ENCODE data around the gene MEGF11.

Gene MEGF11

DNA sequence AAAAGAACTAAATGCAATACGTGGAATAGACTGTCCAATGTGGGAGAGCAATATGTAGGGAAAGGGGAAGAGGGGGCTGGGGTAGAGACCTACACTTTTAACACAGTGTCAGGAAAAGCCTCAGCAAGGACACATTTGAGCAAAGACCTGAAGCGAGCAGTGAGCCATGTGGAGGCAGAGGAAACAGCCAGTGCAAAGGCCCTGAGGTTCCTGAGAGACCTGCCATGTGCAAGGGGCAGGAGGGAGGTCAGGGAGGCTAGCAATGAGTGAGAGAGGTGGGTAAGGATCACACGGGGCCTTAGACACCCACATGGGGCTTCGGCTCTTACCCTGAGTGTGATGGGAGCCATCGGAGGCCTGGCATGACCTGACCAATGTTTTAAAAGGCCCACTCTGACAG lies 203.3 kb downstream of the MEGF11 start:
- TF ChIP-seq BACH2 (CRISPR knock-in tag; IDR thresholded peaks at IDR 0.05; ENCODE audit: borderline replicate concordance) (no peak), GLIS3 (CRISPR knock-in tag; IDR thresholded peaks at IDR 0.05) (no peak), ARNTL (CRISPR knock-in tag; IDR thresholded peaks at IDR 0.05; ENCODE audit: borderline replicate concordance, low read depth) (no peak)
- no peak for ATAC-seq

DNA sequence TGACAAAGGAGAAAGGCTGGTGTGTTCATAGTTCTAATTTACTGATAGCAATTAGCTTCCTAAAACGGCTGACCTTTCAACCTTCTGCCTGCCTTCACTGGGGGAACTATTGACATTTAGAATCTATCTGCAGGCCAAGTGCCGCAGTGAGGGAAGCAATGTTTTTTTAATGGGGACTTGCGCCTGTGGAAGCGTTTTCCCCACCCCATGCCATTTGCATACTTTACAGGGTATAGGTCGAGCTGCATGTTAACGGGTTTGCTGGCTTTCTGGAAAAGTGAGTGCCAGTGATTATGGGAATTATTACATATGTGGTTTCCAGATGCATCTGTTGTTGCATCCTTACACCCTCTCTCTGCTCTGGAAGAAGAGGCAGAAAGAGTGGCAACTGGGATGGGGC lies 204.2 kb downstream of the MEGF11 start:
- no peak for ATAC-seq
- no peak for TF ChIP-seq ZNF565 (CRISPR knock-in tag; conservative IDR thresholded peaks at IDR 0.05; ENCODE audit: low read depth)
- no peak for TF ChIP-seq SNAI2 (CRISPR knock-in tag; IDR thresholded peaks at IDR 0.05)
- no peak for TF ChIP-seq ZFP3 (CRISPR knock-in tag; IDR thresholded peaks at IDR 0.05)
- no peak for TF ChIP-seq ZC3H10 (CRISPR knock-in tag; IDR thresholded peaks at IDR 0.05)
- TF ChIP-seq ZFP30 (CRISPR knock-in tag; IDR thresholded peaks at IDR 0.05), result no peak
- TF ChIP-seq ESRRG (CRISPR knock-in tag; IDR thresholded peaks at IDR 0.05), result no peak
- TF ChIP-seq ZNF8 (CRISPR knock-in tag; IDR thresholded peaks at IDR 0.05), result no peak
- TF ChIP-seq, protein P1, sequence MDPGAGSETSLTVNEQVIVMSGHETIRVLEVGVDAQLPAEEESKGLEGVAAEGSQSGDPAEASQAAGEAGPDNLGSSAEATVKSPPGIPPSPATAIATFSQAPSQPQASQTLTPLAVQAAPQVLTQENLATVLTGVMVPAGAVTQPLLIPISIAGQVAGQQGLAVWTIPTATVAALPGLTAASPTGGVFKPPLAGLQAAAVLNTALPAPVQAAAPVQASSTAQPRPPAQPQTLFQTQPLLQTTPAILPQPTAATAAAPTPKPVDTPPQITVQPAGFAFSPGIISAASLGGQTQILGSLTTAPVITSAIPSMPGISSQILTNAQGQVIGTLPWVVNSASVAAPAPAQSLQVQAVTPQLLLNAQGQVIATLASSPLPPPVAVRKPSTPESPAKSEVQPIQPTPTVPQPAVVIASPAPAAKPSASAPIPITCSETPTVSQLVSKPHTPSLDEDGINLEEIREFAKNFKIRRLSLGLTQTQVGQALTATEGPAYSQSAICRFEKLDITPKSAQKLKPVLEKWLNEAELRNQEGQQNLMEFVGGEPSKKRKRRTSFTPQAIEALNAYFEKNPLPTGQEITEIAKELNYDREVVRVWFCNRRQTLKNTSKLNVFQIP (CRISPR knock-in tag; IDR thresholded peaks at IDR 0.05; ENCODE audit: borderline replicate concordance, low read depth), result no peak
- TF ChIP-seq GLIS3 (CRISPR knock-in tag; IDR thresholded peaks at IDR 0.05), result no peak
- TF ChIP-seq, protein P2, sequence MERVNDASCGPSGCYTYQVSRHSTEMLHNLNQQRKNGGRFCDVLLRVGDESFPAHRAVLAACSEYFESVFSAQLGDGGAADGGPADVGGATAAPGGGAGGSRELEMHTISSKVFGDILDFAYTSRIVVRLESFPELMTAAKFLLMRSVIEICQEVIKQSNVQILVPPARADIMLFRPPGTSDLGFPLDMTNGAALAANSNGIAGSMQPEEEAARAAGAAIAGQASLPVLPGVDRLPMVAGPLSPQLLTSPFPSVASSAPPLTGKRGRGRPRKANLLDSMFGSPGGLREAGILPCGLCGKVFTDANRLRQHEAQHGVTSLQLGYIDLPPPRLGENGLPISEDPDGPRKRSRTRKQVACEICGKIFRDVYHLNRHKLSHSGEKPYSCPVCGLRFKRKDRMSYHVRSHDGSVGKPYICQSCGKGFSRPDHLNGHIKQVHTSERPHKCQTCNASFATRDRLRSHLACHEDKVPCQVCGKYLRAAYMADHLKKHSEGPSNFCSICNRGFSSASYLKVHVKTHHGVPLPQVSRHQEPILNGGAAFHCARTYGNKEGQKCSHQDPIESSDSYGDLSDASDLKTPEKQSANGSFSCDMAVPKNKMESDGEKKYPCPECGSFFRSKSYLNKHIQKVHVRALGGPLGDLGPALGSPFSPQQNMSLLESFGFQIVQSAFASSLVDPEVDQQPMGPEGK (CRISPR knock-in tag; IDR thresholded peaks at IDR 0.05; ENCODE audit: borderline replicate concordance), result no peak
- no peak for TF ChIP-seq BACH2 (CRISPR knock-in tag; IDR thresholded peaks at IDR 0.05; ENCODE audit: borderline replicate concordance)
- TF ChIP-seq TOX (CRISPR knock-in tag; IDR thresholded peaks at IDR 0.05; ENCODE audit: borderline replicate concordance), result no peak
- TF ChIP-seq ARNTL (CRISPR knock-in tag; IDR thresholded peaks at IDR 0.05; ENCODE audit: borderline replicate concordance, low read depth), result no peak
- TF ChIP-seq PPARA (CRISPR knock-in tag; IDR thresholded peaks at IDR 0.05; ENCODE audit: borderline replicate concordance), result no peak
- no peak for TF ChIP-seq OSR1 (CRISPR knock-in tag; IDR thresholded peaks at IDR 0.05)
- TF ChIP-seq ISL1 (CRISPR knock-in tag; IDR thresholded peaks at IDR 0.05), result no peak
- TF ChIP-seq ZNF70 (CRISPR knock-in tag; IDR thresholded peaks at IDR 0.05), result no peak

DNA sequence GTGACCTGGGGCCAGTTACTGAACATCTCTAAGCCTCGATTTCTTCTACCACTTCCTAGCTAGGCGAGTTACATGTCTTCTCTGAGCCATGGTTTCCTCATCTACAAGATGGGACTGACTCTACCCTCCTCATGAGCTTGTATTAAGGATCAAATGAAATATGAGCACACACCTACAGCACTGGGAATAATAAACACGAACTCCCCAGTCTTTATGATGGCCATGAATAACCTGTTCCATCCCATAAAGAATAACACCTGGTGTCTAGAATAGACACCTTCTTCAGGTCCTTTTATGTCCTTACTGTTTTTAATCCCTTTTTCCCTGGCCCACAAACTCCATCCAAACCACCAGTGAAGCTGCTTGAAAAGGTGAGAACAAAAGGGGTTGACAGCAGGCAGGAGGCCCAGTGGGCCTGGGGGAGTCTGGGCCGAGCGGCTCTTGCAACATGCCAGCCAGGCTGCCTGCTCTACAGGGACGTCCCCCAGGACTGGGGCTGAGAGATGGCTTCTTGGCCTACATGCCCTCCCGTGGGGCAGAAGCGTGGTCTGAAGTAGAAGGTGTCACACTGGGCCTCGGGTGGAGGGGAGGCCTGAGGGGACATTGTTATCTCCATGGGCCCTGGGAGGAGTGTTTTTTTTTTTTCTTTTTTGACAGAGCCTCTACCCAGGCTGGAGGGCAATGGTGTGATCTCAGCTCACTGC lies 206.1 kb downstream of the MEGF11 start:
- ATAC-seq, result no peak
- TF ChIP-seq, protein P3, sequence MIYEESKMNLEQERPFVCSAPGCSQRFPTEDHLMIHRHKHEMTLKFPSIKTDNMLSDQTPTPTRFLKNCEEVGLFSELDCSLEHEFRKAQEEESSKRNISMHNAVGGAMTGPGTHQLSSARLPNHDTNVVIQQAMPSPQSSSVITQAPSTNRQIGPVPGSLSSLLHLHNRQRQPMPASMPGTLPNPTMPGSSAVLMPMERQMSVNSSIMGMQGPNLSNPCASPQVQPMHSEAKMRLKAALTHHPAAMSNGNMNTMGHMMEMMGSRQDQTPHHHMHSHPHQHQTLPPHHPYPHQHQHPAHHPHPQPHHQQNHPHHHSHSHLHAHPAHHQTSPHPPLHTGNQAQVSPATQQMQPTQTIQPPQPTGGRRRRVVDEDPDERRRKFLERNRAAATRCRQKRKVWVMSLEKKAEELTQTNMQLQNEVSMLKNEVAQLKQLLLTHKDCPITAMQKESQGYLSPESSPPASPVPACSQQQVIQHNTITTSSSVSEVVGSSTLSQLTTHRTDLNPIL (CRISPR knock-in tag; IDR thresholded peaks at IDR 0.05; ENCODE audit: low read depth), result no peak
- TF ChIP-seq, protein P4, sequence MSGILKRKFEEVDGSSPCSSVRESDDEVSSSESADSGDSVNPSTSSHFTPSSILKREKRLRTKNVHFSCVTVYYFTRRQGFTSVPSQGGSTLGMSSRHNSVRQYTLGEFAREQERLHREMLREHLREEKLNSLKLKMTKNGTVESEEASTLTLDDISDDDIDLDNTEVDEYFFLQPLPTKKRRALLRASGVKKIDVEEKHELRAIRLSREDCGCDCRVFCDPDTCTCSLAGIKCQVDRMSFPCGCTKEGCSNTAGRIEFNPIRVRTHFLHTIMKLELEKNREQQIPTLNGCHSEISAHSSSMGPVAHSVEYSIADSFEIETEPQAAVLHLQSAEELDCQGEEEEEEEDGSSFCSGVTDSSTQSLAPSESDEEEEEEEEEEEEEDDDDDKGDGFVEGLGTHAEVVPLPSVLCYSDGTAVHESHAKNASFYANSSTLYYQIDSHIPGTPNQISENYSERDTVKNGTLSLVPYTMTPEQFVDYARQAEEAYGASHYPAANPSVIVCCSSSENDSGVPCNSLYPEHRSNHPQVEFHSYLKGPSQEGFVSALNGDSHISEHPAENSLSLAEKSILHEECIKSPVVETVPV (CRISPR knock-in tag; IDR thresholded peaks at IDR 0.05), result no peak

DNA sequence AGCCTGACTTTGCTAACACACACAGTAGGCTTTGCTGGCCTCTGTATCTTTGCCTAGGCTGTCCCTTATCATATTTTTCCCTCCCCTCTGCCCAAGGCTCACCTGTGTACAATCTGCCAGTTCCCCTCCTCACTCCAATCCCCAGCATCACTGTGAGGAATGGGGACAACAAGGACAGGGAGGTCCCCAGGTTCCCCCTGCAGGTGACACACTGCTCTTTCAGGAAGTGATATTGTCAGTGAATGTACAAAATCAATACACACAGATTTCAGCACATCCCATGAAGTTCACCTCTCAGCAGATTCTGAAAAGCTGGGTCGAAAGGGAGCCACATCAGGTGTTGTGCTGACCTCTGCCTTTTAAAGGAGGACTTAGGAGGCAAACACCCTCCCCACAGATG lies 206.8 kb downstream of the MEGF11 start:
- no peak for ATAC-seq
- no peak for TF ChIP-seq GLIS3 (CRISPR knock-in tag; IDR thresholded peaks at IDR 0.05)
- TF ChIP-seq RARB (CRISPR knock-in tag; IDR thresholded peaks at IDR 0.05), result no peak
- TF ChIP-seq ZNF70 (CRISPR knock-in tag; IDR thresholded peaks at IDR 0.05), result no peak
- no peak for TF ChIP-seq ZFP30 (CRISPR knock-in tag; IDR thresholded peaks at IDR 0.05)
- TF ChIP-seq, protein P2 (CRISPR knock-in tag; IDR thresholded peaks at IDR 0.05; ENCODE audit: borderline replicate concordance), result no peak
- no peak for TF ChIP-seq TCF4 (CRISPR knock-in tag; IDR thresholded peaks at IDR 0.05; ENCODE audit: borderline replicate concordance)
- TF ChIP-seq BACH2 (CRISPR knock-in tag; IDR thresholded peaks at IDR 0.05; ENCODE audit: borderline replicate concordance), result no peak
- TF ChIP-seq ARNTL (CRISPR knock-in tag; IDR thresholded peaks at IDR 0.05; ENCODE audit: borderline replicate concordance, low read depth), result no peak
- TF ChIP-seq, protein P4 (CRISPR knock-in tag; IDR thresholded peaks at IDR 0.05), result no peak
- no peak for TF ChIP-seq ESRRG (CRISPR knock-in tag; IDR thresholded peaks at IDR 0.05)
- no peak for TF ChIP-seq OSR1 (CRISPR knock-in tag; IDR thresholded peaks at IDR 0.05)
- TF ChIP-seq CSDC2 (CRISPR knock-in tag; IDR thresholded peaks at IDR 0.05), result no peak
- no peak for TF ChIP-seq ZNF565 (CRISPR knock-in tag; conservative IDR thresholded peaks at IDR 0.05; ENCODE audit: low read depth)
- TF ChIP-seq ZNF8 (CRISPR knock-in tag; IDR thresholded peaks at IDR 0.05), result no peak
- TF ChIP-seq, protein P5, sequence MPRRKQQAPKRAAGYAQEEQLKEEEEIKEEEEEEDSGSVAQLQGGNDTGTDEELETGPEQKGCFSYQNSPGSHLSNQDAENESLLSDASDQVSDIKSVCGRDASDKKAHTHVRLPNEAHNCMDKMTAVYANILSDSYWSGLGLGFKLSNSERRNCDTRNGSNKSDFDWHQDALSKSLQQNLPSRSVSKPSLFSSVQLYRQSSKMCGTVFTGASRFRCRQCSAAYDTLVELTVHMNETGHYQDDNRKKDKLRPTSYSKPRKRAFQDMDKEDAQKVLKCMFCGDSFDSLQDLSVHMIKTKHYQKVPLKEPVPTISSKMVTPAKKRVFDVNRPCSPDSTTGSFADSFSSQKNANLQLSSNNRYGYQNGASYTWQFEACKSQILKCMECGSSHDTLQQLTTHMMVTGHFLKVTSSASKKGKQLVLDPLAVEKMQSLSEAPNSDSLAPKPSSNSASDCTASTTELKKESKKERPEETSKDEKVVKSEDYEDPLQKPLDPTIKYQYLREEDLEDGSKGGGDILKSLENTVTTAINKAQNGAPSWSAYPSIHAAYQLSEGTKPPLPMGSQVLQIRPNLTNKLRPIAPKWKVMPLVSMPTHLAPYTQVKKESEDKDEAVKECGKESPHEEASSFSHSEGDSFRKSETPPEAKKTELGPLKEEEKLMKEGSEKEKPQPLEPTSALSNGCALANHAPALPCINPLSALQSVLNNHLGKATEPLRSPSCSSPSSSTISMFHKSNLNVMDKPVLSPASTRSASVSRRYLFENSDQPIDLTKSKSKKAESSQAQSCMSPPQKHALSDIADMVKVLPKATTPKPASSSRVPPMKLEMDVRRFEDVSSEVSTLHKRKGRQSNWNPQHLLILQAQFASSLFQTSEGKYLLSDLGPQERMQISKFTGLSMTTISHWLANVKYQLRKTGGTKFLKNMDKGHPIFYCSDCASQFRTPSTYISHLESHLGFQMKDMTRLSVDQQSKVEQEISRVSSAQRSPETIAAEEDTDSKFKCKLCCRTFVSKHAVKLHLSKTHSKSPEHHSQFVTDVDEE (CRISPR knock-in tag; IDR thresholded peaks at IDR 0.05), result no peak
